Pulmonary artery endothelial cell (primary cell): ENCODE measurements around the gene TM7SF2. TPM values are rescaled to one million over a fixed set of nuclear protein-coding genes. Genes with fewer than 3 reads are reported as not detected.
"Not testable (repeated sequence)": the region's sequence is repeated elsewhere in the genome, so short reads cannot be mapped to it uniquely, and the experiment has no call there.

Experiments used
- DNase-seq: peaks from one replicate; pipeline ENCODE4 v3.0.0-alpha.2; 2011; ENCODE audit warnings: low read depth, low spot score
- total RNA-seq: library from RNA; depleted of rRNA; stranded (reverse); fragments of >200 nt; gene quantifications from 2 replicates; pipeline ENCODE4 v1.2.3, GENCODE V29; 2014

TM7SF2 gene
- total RNA-seq, 1 donor from 2014 or later, result 28.7 TPM

- no peak for DNase-seq
Measured at GRCh38 chr11:65128182-65129145, 16.8 kb downstream of the TM7SF2 start.

- DNase-seq, result no peak
Measured at GRCh38 chr11:65129649-65130441, 18.2 kb downstream of the TM7SF2 start.

- no peak for DNase-seq
Measured at GRCh38 chr11:65130631-65131416, 19.2 kb downstream of the TM7SF2 start.

GRCh38 chr11:65131417-65131776 lies 19.7 kb downstream of the TM7SF2 start:
- DNase-seq, result no peak

- no peak for DNase-seq
Measured at GRCh38 chr11:65131895-65132237, 20.2 kb downstream of the TM7SF2 start.

- no peak for DNase-seq
Measured at GRCh38 chr11:65132238-65132987, 20.7 kb downstream of the TM7SF2 start.

- no peak for DNase-seq
Measured at GRCh38 chr11:65132988-65133700, 21.5 kb downstream of the TM7SF2 start.

GRCh38 chr11:65133724-65134123 lies 22.1 kb downstream of the TM7SF2 start:
- DNase-seq, result no peak

- DNase-seq, result peak; percentile 51
Measured at GRCh38 chr11:65134240-65134951, 22.7 kb downstream of the TM7SF2 start, which contains the start of gene SYVN1. TSS of gene SYVN1 (minus strand) at chr11:65134519. CDS start at chr11:65133601, 918 bp downstream.

- peak; percentile 89 for DNase-seq
Measured at GRCh38 chr11:65134952-65135632, 23.4 kb downstream of the TM7SF2 start.

- no peak for DNase-seq
Measured at GRCh38 chr11:65135633-65136145, 24.0 kb downstream of the TM7SF2 start.

- no peak for DNase-seq
Measured at GRCh38 chr11:65136515-65137096, 24.9 kb downstream of the TM7SF2 start.

GRCh38 chr11:65141896-65142494 lies 30.3 kb downstream of the TM7SF2 start:
- DNase-seq, result no peak

- DNase-seq, result no peak
Measured at GRCh38 chr11:65147352-65148075, 35.8 kb downstream of the TM7SF2 start.

GRCh38 chr11:65148657-65149056 lies 37.0 kb downstream of the TM7SF2 start:
- DNase-seq, result no peak

GRCh38 chr11:65150131-65150508 lies 38.4 kb downstream of the TM7SF2 start:
- DNase-seq, result not testable (repeated sequence)
